ENCODE results near the gene RPL22. TPM values are rescaled to one million over a fixed set of nuclear protein-coding genes. Genes with fewer than 3 reads are reported as not detected.

Gene RPL22
- total and polyA plus RNA-seq, 2 of the 8 experiments (the other 6 are each of a cell fraction or from before 2014, with no cell fraction given) = 133 to 521 TPM

DNA sequence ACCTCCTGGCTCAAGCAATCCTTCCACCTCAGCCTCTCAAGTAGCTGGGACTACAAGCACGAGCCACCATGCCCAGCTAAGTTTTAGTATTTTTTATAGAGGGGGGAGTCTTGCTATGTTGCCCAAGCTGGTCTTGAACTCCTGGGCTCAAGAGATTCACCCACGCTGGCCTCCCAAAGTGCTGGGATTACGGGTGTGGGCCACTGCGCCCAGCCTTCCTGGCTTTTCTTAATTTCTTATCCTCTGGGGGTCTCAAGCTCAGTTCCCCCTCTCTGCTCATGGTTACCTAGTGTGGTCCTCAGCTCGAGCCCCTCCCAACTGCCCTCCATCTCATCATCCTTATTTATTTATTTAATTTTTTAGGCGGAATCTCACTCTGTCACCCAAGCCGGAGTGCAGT is 2.9 kb upstream of the RPL22 start:
- Histone ChIP-seq H3K36me3 (ENCODE audit: control insufficient read depth in 2 of 4, insufficient read depth in 4 of 4, low read length in 3 of 4) (peaks cover 2 to 8% (median 4%) of the 10 kb centered on the region in 4 experiments; a peak in 5 of 8 replicates), H3K4me3 (ENCODE audit: extremely low read depth in 1 of 4, insufficient read depth in 2 of 4, low read depth in 3 of 4, low read length in 4 of 4) (no peak overlapping the region), H2BK15ac (ENCODE audit: low read length) (no peak overlapping the region), H3K4me1 (replicated peaks in 1 of 4; ENCODE audit: control insufficient read depth in 3 of 4, insufficient read depth in 4 of 4, low read length in 3 of 4) (peaks cover 8 to 15% (median 8%) of the 10 kb centered on the region in 4 experiments), H3K27me3 (replicated peaks in 1 of 4; ENCODE audit: control insufficient read depth in 3 of 4, extremely low read depth in 1 of 4, insufficient read depth in 3 of 4, low read length in 3 of 4) (peaks cover 0 to 20% (median 18%) of the 10 kb centered on the region in 4 experiments; a peak in 6 of 7 replicates), H3K18ac (ENCODE audit: extremely low read depth, low read length) (no peak overlapping the region), H3K9ac (replicated peaks in 1 of 4; ENCODE audit: extremely low read depth in 1 of 4, low read depth in 3 of 4, low read length in 3 of 4) (no peak overlapping the region), H3K23me2 (ENCODE audit: low read depth, low read length) (peaks cover 19% of the 10 kb centered on the region), H3K4ac (replicated peaks; ENCODE audit: insufficient read length, low read depth, low read length) (no peak overlapping the region), H3K9me3 (ENCODE audit: insufficient read depth in 2 of 2, low read depth in 1 of 2, low read length in 1 of 2) (no peaks in the 10 kb centered on the region), H3K27ac (ENCODE audit: low read depth, low read length) (no peak overlapping the region), H2BK12ac (ENCODE audit: low read depth, low read length) (no peak overlapping the region), H2AFZ (ENCODE audit: low read length) (no peak overlapping the region), H4K91ac (replicated peaks; ENCODE audit: insufficient read length, low read length) (no peak overlapping the region), H2BK20ac (ENCODE audit: low read length) (no peak overlapping the region), H3K79me2 (ENCODE audit: control insufficient read depth in 1 of 2, insufficient read depth in 2 of 2, low read length in 2 of 2) (peaks cover 20 to 30% of the 10 kb centered on the region in 2 experiments), H3K14ac (ENCODE audit: insufficient read length) (no peak overlapping the region), H2AK5ac (ENCODE audit: low read depth, low read length) (no peak overlapping the region), H3K56ac (replicated peaks; ENCODE audit: insufficient read length, low read depth, low read length) (no peak overlapping the region), H4K5ac (ENCODE audit: insufficient read length, low read depth, low read length) (no peak overlapping the region), H3K4me2 (ENCODE audit: insufficient read depth in 1 of 2, low read depth in 2 of 2, low read length in 2 of 2) (no peak overlapping the region), H2BK120ac (replicated peaks; ENCODE audit: low read depth, low read length) (no peak overlapping the region), H4K20me1 (replicated peaks in 1 of 2; ENCODE audit: control insufficient read depth in 1 of 2, insufficient read depth in 2 of 2, low read length in 2 of 2) (peaks cover 5 to 7% of the 10 kb centered on the region in 2 experiments), H3K79me1 (ENCODE audit: low read depth, low read length) (no peaks in the 10 kb centered on the region; the same call in 1 of the 2 replicates), H4K8ac (ENCODE audit: extremely low read depth, insufficient read depth, low read length) (no peak overlapping the region), H2BK5ac (ENCODE audit: low read depth, low read length) (no peak overlapping the region), H3K23ac (ENCODE audit: insufficient read length) (no peak overlapping the region)
- no peak for TF ChIP-seq SP1 (IDR thresholded peaks at IDR 0.05; ENCODE audit: low read depth, low read length)
- no peak for TF ChIP-seq GTF2F1 (IDR thresholded peaks at IDR 0.05; ENCODE audit: borderline replicate concordance, low read depth, low read length)
- TF ChIP-seq TBP (IDR thresholded peaks at IDR 0.05; ENCODE audit: low read depth, low read length) = no peak
- TF ChIP-seq KDM1A (IDR thresholded peaks at IDR 0.05; ENCODE audit: borderline replicate concordance, low read length) = no peak
- TF ChIP-seq, protein P1, sequence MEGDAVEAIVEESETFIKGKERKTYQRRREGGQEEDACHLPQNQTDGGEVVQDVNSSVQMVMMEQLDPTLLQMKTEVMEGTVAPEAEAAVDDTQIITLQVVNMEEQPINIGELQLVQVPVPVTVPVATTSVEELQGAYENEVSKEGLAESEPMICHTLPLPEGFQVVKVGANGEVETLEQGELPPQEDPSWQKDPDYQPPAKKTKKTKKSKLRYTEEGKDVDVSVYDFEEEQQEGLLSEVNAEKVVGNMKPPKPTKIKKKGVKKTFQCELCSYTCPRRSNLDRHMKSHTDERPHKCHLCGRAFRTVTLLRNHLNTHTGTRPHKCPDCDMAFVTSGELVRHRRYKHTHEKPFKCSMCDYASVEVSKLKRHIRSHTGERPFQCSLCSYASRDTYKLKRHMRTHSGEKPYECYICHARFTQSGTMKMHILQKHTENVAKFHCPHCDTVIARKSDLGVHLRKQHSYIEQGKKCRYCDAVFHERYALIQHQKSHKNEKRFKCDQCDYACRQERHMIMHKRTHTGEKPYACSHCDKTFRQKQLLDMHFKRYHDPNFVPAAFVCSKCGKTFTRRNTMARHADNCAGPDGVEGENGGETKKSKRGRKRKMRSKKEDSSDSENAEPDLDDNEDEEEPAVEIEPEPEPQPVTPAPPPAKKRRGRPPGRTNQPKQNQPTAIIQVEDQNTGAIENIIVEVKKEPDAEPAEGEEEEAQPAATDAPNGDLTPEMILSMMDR (IDR thresholded peaks at IDR 0.05; ENCODE audit: control extremely low read depth in 1 of 3, insufficient read depth in 1 of 3, low read depth in 1 of 3, low read length in 3 of 3) = no peak
- TF ChIP-seq JUN (IDR thresholded peaks at IDR 0.05; ENCODE audit: low read depth, low read length) = no peak
- TF ChIP-seq ASH2L (IDR thresholded peaks at IDR 0.05; ENCODE audit: low read length) = no peak
- TF ChIP-seq BRCA1 (IDR thresholded peaks at IDR 0.05; ENCODE audit: low read depth, low read length) = no peak
- no peak for TF ChIP-seq POU5F1 (IDR thresholded peaks at IDR 0.05; ENCODE audit: low read depth, low read length)
- TF ChIP-seq SUZ12 (IDR thresholded peaks at IDR 0.05; ENCODE audit: low read length) = no peak
- no peak for TF ChIP-seq CTBP2 (IDR thresholded peaks at IDR 0.05; ENCODE audit: borderline replicate concordance, insufficient read depth, insufficient read length, low read length)
- DNase-seq (ENCODE audit: low read depth in 1 of 2, low spot score in 2 of 2) (no peak), FAIRE-seq (no peak)
- POLR2A ChIA-PET (ENCODE audit: partially characterized antibody) = interaction anchor here (0.9 to 2.1 kb wide), 4 partner anchors 10 to 38 kb away, joined by 3 to 6 read pairs (median 4); no protein-coding TSS in a partner anchor
- 94% methylated on average over 7 of the region's 7 CpGs; no CpG with 5 or more reads in 1 of the 2 experiments for WGBS, 2 experiments (ENCODE audit: extremely low coverage in 1 of 2, insufficient coverage in 1 of 2, insufficient read length in 1 of 2, insufficient replicate concordance in 2 of 2, low coverage in 1 of 2, low lambda C conversion rate in 2 of 2, missing lambda C conversion rate in 1 of 2)
- CTCF ChIA-PET (ENCODE audit: partially characterized antibody) = interaction anchor here (1.0 to 17.1 kb wide), 4 partner anchors 10 to 351 kb away, joined by 3 to 353 read pairs (median 6); partner anchors contain the start of genes HES3 and ICMT
